GM12878 (cell line): ENCODE data around the gene SNAI3. TPM values are rescaled to one million over a fixed set of nuclear protein-coding genes. Genes with fewer than 3 reads are reported as not detected.

Experiments used
- BHLHE40 ChIP-seq, 2 experiments: fragments of 450-650 bp in 1 of 2; IDR thresholded peaks; 2 replicates each; pipeline ENCODE4 v1.6.1; 2011 to 2017; ENCODE audit warnings: low read depth in 2 of 2, borderline replicate concordance in 1 of 2, improper control_type of control experiment in 1 of 2, low read length in 1 of 2, mild to moderate bottlenecking in 1 of 2
- CHD2 ChIP-seq: IDR thresholded peaks from 2 replicates; pipeline ENCODE4 v1.6.1; 2011; ENCODE audit warnings: low read depth, low read length, improper control_type of control experiment, borderline replicate concordance
- EED ChIP-seq: sonication (generic); IDR thresholded peaks from 2 replicates; pipeline ENCODE4 v1.6.1; 2016; ENCODE audit warnings: antibody characterized with exemption, low read depth
- HDAC6 ChIP-seq: fragments of 200-600 bp; sonication (generic); IDR thresholded peaks from one replicate; pipeline ENCODE4 v1.8.0; 2017; ENCODE audit warnings: antibody characterized with exemption; ENCODE audit not compliant: unreplicated experiment
- HSF1 ChIP-seq: fragments of 150-350 bp; IDR thresholded peaks from 2 replicates; pipeline ENCODE4 v1.6.1; 2014; ENCODE audit warnings: mild to moderate bottlenecking, low read depth, low read length
- KLF5 ChIP-seq: fragments of 450-650 bp; IDR thresholded peaks from 2 replicates; pipeline ENCODE4 v1.6.1; 2014; ENCODE audit warnings: mild to moderate bottlenecking; ENCODE audit not compliant: partially characterized antibody
- LARP7 ChIP-seq: fragments of 450-650 bp; IDR thresholded peaks from 2 replicates; pipeline ENCODE4 v1.6.1; 2017; ENCODE audit warnings: mild to moderate bottlenecking
- MTA2 ChIP-seq: fragments of 450-650 bp; IDR thresholded peaks from 2 replicates; pipeline ENCODE4 v1.6.1; 2016; ENCODE audit warnings: low read depth, mild to moderate bottlenecking, moderate library complexity
- MXI1 ChIP-seq: fragments of 150-350 bp; IDR thresholded peaks from 2 replicates; pipeline ENCODE4 v1.6.1; 2011; ENCODE audit warnings: low read depth, mild to moderate bottlenecking, inconsistent platforms, low read length, improper control_type of control experiment
- MYC ChIP-seq: IDR thresholded peaks from 2 replicates; pipeline ENCODE4 v1.6.1; 2011; ENCODE audit warnings: mild to moderate bottlenecking, low read length, moderate library complexity, inconsistent platforms; ENCODE audit not compliant: insufficient read depth, insufficient replicate concordance, insufficient read length, severe bottlenecking
- NFIC ChIP-seq: IDR thresholded peaks from 2 replicates; pipeline ENCODE4 v1.6.1; 2012; ENCODE audit warnings: low read depth, mild to moderate bottlenecking, inconsistent platforms, low read length, moderate library complexity
- NR2C1 ChIP-seq: fragments of 450-650 bp; IDR thresholded peaks from 2 replicates; pipeline ENCODE4 v1.6.1; 2017; ENCODE audit warnings: antibody characterized with exemption, mild to moderate bottlenecking, moderate library complexity
- PBX3 ChIP-seq: IDR thresholded peaks from 2 replicates; pipeline ENCODE4 v1.6.1; 2011; ENCODE audit warnings: mild to moderate bottlenecking, low read depth, low read length, moderate library complexity; ENCODE audit not compliant: insufficient replicate concordance
- TARDBP ChIP-seq: IDR thresholded peaks from 2 replicates; pipeline ENCODE4 v1.6.1; 2016; ENCODE audit warnings: borderline replicate concordance
- TBL1XR1 ChIP-seq: IDR thresholded peaks from 2 replicates; pipeline ENCODE4 v1.6.1; 2012; ENCODE audit warnings: low read depth, low read length, improper control_type of control experiment
- ZBTB4 ChIP-seq: fragments of 450-650 bp; formaldehyde crosslinking; IDR thresholded peaks from 2 replicates; pipeline ENCODE4 v1.4.0; 2022; ENCODE audit warnings: mild to moderate bottlenecking, moderate library complexity
- ZBTB40 ChIP-seq: fragments of 450-650 bp; IDR thresholded peaks from 2 replicates; pipeline ENCODE4 v1.6.1; 2016; ENCODE audit warnings: mild to moderate bottlenecking, moderate library complexity, borderline replicate concordance
- polyA plus RNA-seq, 11 experiments: library from polyadenylated mRNA; depleted of rRNA in 4 of 11; unstranded in 6 of 11; stranded (reverse) in 5 of 11; fragments of >200 nt; fragmentation: Nextera tagmentation in 4 of 11; fragmentation: Illumina TruSeq in 1 of 11; extraction: Ambion mirVana in 4 of 11; extraction: Trizol in 1 of 11; gene quantifications; 1 replicate in 1 of 11; 2 replicates in 10 of 11; pipeline versions ENCODE4 v1.2.1 to v1.2.3, GENCODE V29; 2011 to 2016; ENCODE audit warnings: inconsistent platforms in 2 of 11, missing spikeins in 2 of 11, low read depth in 1 of 11
- total RNA-seq, 4 experiments: library from RNA; depleted of rRNA in 3 of 4; stranded (reverse); fragments of >200 nt in 3 of 4; fragmentation: Illumina TruSeq in 1 of 4; extraction: Trizol in 1 of 4; gene quantifications; 2 replicates each; pipeline versions ENCODE4 v1.2.1 to v1.2.3, GENCODE V29; 2013 to 2021

Gene SNAI3
- total and polyA plus RNA-seq, 10 of the 15 experiments (the other 5 are each of a cell fraction or from before 2014, with no cell fraction given), result 0.21 to 7.4 (median 3.0) TPM

GRCh38 chr16:88634141-88634993, 51.9 kb downstream of the SNAI3 start (continued):
- TF ChIP-seq ZBTB40 (no peak), MYC (no peak), EED (peak; percentile 49), ZBTB4 (no peak), KLF5 (no peak), TBL1XR1 (peak; percentile 55; the same call in 1 of the 2 replicates), MTA2 (no peak; the same call in 1 of the 2 replicates), LARP7 (0 out of 2 replicates have a peak, but pooled peaks have one; percentile 57), HDAC6 (no peak), BHLHE40 (IDR thresholded peaks at IDR 0.05; ENCODE audit: borderline replicate concordance in 1 of 2, low read depth in 2 of 2, low read length in 1 of 2) (peak; percentile 81 to 94), HSF1 (no peak), TARDBP (no peak), CHD2 (peak; percentile 69), NFIC (no peak), MXI1 (no peak; the same call in 1 of the 2 replicates), PBX3 (no peak), NR2C1 (no peak)
